Fibroblast of the aortic adventitia (primary cell): Measurements from ENCODE around the gene GDPD2. TPM values are rescaled to one million over a fixed set of nuclear protein-coding genes. Genes with fewer than 3 reads are reported as not detected.

Experiments used
- DNase-seq: peaks from one replicate; pipeline ENCODE4 v3.0.0-alpha.2; 2010; ENCODE audit warnings: low read depth
- H3K4me3 ChIP-seq: 2 replicates; pipeline ENCODE4 v1.5.1; 2011; ENCODE audit warnings: low read depth, mild to moderate bottlenecking, control low read depth, low read length, moderate library complexity
- CTCF ChIP-seq: IDR thresholded peaks from 2 replicates; pipeline ENCODE4 v1.5.1; 2011; ENCODE audit warnings: mild to moderate bottlenecking, low read length, control low read depth, inconsistent platforms; ENCODE audit not compliant: insufficient read depth
- total RNA-seq: library from RNA; depleted of rRNA; stranded (reverse); fragments of >200 nt; gene quantifications from 2 replicates; pipeline ENCODE4 v1.2.3, GENCODE V29; 2012; ENCODE audit warnings: low replicate concordance

GDPD2 gene
- total RNA-seq, 1 donor, result not detected

GRCh38 chrX:70429759-70430158 lies 6.6 kb downstream of the GDPD2 start:
- no peak for DNase-seq
- no peak overlapping the region for H3K4me3 ChIP-seq
- no peak for TF ChIP-seq CTCF

- peak overlapping the region; percentile 84 for H3K4me3 ChIP-seq
- TF ChIP-seq CTCF, result no peak
- no peak for DNase-seq
Measured at GRCh38 chrX:70432936-70433847, 10.1 kb downstream of the GDPD2 start.

- peak; percentile 37 for DNase-seq
- peak; percentile 61 for TF ChIP-seq CTCF
- peak overlapping the region; percentile 84 for H3K4me3 ChIP-seq
Measured at GRCh38 chrX:70433848-70434351, 10.8 kb downstream of the GDPD2 start.

- peak overlapping the region; percentile 84 for H3K4me3 ChIP-seq
- no peak for TF ChIP-seq CTCF
- peak; percentile 69 for DNase-seq
Measured at GRCh38 chrX:70434352-70434866, 11.3 kb downstream of the GDPD2 start.

GRCh38 chrX:70434914-70435586 lies 11.9 kb downstream of the GDPD2 start:
- peak; percentile 43 for DNase-seq
- peak overlapping the region; percentile 84 for H3K4me3 ChIP-seq
- no peak for TF ChIP-seq CTCF

- no peak for DNase-seq
- no peak overlapping the region for H3K4me3 ChIP-seq
- no peak for TF ChIP-seq CTCF
Measured at GRCh38 chrX:70436343-70436742, 13.2 kb downstream of the GDPD2 start.
